Activated T-helper 1 cell treated with anti-CD3 and anti-CD28 coated beads, Interleukin-12 subunit alpha, Interleukin-12 subunit beta, Interleukin-2, Interleukin-4 antibody, amounts not matched to agents 30 ng/mL and 10 ng/mL and 1 ng/mL, durations not matched to agents 14 hours and 24 hours and 36 hours (primary cell): ENCODE measurements around the gene DGKG. TPM values are rescaled to one million over a fixed set of nuclear protein-coding genes. Genes with fewer than 3 reads are reported as not detected.

Experiments used
- DNase-seq: peaks from one replicate; pipeline ENCODE4 v3.0.0; 2021; ENCODE audit warnings: low spot score
- H3K27ac Mint-ChIP-seq: one replicate; pipeline ENCODE4 v1.8.0; 2021; ENCODE audit warnings: mild to moderate bottlenecking, mixed read lengths
- H3K27me3 Mint-ChIP-seq: one replicate; pipeline ENCODE4 v1.8.0; 2022; ENCODE audit warnings: mild to moderate bottlenecking, moderate library complexity, mixed read lengths; ENCODE audit not compliant: insufficient read depth
- H3K36me3 Mint-ChIP-seq: one replicate; pipeline ENCODE4 v1.8.0; 2021; ENCODE audit warnings: low read depth, mixed read lengths
- H3K4me1 Mint-ChIP-seq: one replicate; pipeline ENCODE4 v1.8.0; 2021; ENCODE audit warnings: low read depth, mixed read lengths
- H3K4me3 Mint-ChIP-seq: one replicate; pipeline ENCODE4 v1.8.0; 2021; ENCODE audit warnings: mild to moderate bottlenecking, moderate library complexity, mixed read lengths
- H3K9me3 Mint-ChIP-seq: one replicate; pipeline ENCODE4 v1.8.0; 2021; ENCODE audit warnings: mixed read lengths
- intact Hi-C: fragments of 100-400 bp; cut with micrococcal nuclease; formaldehyde crosslinking; loops from one replicate; pipeline ENCODE4 v1.15.1; 2024
- total RNA-seq: library from RNA; stranded (reverse); gene quantifications from 2 replicates; pipeline ENCODE4 v1.2.3, GENCODE V29; 2022

The DGKG gene
- total RNA-seq, 1 donor from 2014 or later, result 0.26 TPM

DNA sequence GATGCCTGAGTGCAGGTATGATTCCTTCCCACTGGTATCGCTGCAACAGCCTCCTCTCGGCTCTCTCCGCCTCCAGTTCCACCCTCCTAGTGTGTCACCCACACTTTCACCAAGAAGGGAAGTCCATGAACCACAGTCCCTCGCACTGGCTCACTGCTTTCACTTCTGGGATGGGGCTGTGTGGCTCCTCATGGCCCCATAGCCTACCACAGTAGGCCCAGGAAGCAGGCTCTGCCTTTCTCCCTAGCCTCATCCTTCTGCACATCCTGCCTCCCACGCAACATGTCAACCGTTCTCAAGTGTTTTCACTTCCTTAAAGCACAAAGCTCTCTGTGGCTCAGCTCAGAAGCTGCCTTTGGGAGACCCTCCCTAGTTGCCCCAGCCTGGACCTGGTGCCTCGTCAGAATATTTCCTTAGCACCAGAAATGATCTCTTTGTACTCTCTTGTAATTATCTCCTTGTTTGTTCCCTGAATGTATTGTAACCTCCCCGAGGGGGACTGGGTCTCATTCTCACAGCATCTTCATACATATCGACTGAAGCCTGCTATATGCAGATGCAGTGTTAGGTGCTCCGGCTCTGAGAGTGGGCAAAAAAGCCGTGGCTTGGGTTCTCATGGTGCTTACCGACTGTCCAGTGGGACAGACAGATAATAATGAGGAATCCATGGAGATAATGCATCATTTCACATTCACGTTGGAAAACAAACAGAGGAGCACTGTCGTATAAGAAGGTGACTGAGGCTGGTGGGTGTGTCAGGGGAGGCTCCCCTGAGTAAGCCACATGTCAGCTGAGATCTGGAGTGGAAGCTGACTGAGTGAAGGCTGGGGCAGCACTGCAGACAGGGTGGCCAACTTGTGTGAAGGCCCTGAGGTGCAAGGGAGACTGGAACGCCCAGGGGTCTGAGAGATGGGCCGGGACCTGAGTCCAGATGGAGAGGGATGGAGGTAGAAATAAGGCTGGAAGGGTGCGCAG lies 107.1 kb downstream of the DGKG start:
- peak overlapping the region; percentile 49 for H3K27ac Mint-ChIP-seq
- H3K4me3 Mint-ChIP-seq, result peak overlapping the region; percentile 42
- peaks cover 20% of the 10 kb centered on the region for H3K27me3 Mint-ChIP-seq
- peaks cover 27% of the 10 kb centered on the region for H3K4me1 Mint-ChIP-seq
- intact Hi-C loops, result loop anchor here (1.0 to 5.0 kb wide), 3 partner anchors 148 to 1892 kb away; partner anchors contain the start of gene ETV5
- no peaks in the 10 kb centered on the region for H3K36me3 Mint-ChIP-seq
- no peaks in the 10 kb centered on the region for H3K9me3 Mint-ChIP-seq
- peak; percentile 21 for DNase-seq

GRCh38 chr3:186251948-186252619 lies 110.0 kb downstream of the DGKG start:
- intact Hi-C loops, result loop anchor here (5.0 kb wide), 1 partner anchor 1895 kb away; no protein-coding TSS in a partner anchor

GRCh38 chr3:186248850-186249249 lies 113.2 kb downstream of the DGKG start:
- no peaks in the 10 kb centered on the region for H3K9me3 Mint-ChIP-seq
- H3K27ac Mint-ChIP-seq, result no peak overlapping the region
- H3K4me1 Mint-ChIP-seq, result peaks cover 6% of the 10 kb centered on the region
- H3K27me3 Mint-ChIP-seq, result peaks cover 39% of the 10 kb centered on the region
- no peak overlapping the region for H3K4me3 Mint-ChIP-seq
- H3K36me3 Mint-ChIP-seq, result no peaks in the 10 kb centered on the region
- intact Hi-C loops, result no loop called here
- DNase-seq, result no peak

More at GRCh38 chr3:186251948-186252619, 110.0 kb downstream of the DGKG start:
- Mint-ChIP-seq H3K27me3 (peaks cover 34% of the 10 kb centered on the region), H3K9me3 (no peaks in the 10 kb centered on the region), H3K4me1 (peaks cover 23% of the 10 kb centered on the region), H3K36me3 (no peaks in the 10 kb centered on the region), H3K27ac (no peak overlapping the region), H3K4me3 (no peak overlapping the region)
- DNase-seq, result no peak

DNA sequence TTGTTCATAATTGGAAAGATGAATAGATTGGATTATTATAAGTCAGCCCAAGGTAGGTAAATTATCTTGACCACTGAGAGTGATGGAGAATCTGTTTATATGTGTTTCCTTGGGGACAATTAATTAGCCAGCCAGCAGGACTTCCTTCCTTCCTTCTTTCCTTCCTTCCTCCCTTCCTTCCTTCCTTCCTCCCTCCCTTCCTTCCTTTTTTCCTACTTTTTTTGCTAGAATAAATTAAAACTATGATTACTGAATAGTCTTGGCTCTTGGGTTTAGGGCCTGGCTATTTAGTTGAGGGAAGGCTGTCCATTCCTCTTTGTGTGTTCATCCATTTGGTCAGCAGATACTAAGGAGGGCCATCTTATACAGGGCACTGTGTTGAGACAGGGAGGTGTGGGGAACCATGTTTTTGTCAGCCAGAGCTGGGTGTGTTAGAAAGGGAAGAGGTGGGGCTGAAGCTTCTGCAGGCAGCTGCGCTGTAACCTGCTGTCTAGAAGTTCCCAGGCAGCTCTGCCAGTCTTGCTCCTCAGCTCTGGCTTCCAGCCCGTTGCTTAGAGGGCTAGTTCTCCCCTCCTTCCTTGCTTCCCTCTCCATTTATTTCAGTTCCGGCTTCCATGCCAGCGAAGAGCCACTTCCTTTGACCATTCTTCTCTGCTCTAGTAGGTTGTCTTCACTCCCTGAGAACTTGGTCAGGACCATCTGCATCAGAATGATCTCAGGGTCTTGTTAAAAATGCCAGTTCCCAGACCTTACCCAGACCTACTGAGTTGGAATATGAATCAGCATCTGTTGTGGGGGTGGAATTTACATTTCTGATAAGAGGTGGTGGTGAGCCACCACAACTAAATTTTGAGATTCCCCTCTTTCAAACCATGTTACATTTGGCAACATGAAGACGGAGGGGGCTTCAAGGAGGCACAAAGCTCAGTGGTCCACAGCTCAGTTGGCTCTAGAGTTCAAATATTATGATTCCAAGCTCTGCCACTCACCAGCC lies 113.9 kb downstream of the DGKG start:
- no peak for DNase-seq
- Mint-ChIP-seq H3K4me1 (peaks cover 5% of the 10 kb centered on the region), H3K27me3 (peaks cover 36% of the 10 kb centered on the region), H3K27ac (no peak overlapping the region), H3K4me3 (no peak overlapping the region), H3K9me3 (no peaks in the 10 kb centered on the region), H3K36me3 (no peaks in the 10 kb centered on the region)
- intact Hi-C loops, result no loop called here

GRCh38 chr3:186246941-186247340 lies 115.1 kb downstream of the DGKG start:
- H3K36me3 Mint-ChIP-seq, result no peaks in the 10 kb centered on the region
- no peaks in the 10 kb centered on the region for H3K9me3 Mint-ChIP-seq
- no peak overlapping the region for H3K27ac Mint-ChIP-seq
- H3K4me3 Mint-ChIP-seq, result no peak overlapping the region
- H3K4me1 Mint-ChIP-seq, result peaks cover 5% of the 10 kb centered on the region
- peaks cover 29% of the 10 kb centered on the region for H3K27me3 Mint-ChIP-seq
- intact Hi-C loops, result no loop called here
- no peak for DNase-seq

DNA sequence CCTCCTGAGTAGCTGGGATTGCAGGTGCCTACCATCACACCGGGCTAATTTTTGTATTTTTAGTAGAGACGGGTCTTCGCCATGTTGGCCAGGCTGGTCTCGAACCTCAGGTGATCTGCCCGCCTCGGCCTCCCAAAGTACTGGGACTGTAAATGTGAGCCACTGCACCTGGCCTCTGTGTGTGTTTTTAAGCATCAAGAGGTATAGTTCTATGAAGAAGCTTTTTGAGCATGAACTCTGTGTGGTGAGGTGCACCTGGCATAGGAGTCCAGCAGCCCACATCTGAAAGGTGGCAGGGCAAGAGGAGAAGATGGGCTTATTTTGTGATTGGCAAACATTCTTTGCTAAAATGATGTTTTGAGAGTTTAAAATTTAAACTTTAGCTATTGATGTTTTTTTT lies 118.0 kb downstream of the DGKG start:
- intact Hi-C loops, result loop anchor here (5.0 kb wide), 1 partner anchor 137 kb away; the partner anchor contains the start of gene ETV5
- Mint-ChIP-seq H3K27ac (no peak overlapping the region), H3K4me1 (peaks cover 5% of the 10 kb centered on the region), H3K9me3 (no peaks in the 10 kb centered on the region), H3K36me3 (no peaks in the 10 kb centered on the region), H3K27me3 (peaks cover 27% of the 10 kb centered on the region), H3K4me3 (no peak overlapping the region)
- no peak for DNase-seq

DNA sequence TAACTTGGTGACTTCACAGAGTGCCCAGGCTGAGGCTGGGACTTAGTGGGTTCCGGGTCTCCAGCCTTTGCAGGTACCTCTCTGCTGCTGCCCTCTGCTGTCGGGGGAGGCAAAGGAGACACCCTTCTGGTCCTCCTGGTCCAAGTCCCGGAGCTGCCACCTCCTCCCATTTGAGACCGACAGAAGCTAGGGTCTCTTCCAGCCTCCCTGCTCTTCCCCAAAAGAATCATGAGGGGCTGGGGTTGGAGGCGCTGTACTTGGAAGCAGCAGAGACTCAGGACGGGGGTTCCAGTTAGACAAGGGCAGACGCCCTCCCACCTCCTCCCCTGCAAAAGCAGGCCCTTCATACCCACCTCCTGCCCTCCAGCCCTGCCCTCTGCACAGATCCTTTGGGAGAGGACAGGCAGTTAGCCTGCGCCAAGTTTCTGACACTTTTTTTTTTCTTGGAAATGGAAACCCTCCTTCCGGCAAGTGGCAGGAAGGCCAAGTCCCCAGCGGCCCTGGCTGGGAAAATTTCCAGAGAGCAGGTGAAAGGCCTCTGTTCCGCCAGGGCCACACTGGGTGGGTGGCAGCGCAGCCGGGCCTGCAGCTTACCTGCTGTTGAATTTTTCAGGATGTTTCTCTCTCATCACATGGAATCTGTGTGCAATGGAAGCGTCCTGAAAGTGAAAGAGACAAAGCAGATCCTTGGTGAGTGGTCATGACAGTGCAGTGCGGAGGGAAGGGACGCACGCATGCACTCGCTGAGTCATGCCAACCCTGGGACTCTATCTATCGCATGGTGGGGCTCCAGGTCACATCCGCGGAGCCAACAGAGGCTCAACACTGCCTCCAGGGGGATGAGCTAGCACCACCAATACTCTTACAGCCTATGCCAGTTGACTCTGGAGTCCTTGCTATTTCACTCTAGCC lies 119.9 kb downstream of the DGKG start:
- H3K4me3 Mint-ChIP-seq, result peak overlapping the region; percentile 25
- intact Hi-C loops, result loop anchor here (1.0 to 5.0 kb wide), 3 partner anchors 135 to 265 kb away; partner anchors contain the start of gene ETV5
- peaks cover 19% of the 10 kb centered on the region for H3K27me3 Mint-ChIP-seq
- no peaks in the 10 kb centered on the region for H3K4me1 Mint-ChIP-seq
- peak; percentile 30 for DNase-seq
- H3K36me3 Mint-ChIP-seq, result no peaks in the 10 kb centered on the region
- no peak overlapping the region for H3K27ac Mint-ChIP-seq
- H3K9me3 Mint-ChIP-seq, result no peaks in the 10 kb centered on the region

- no peak overlapping the region for H3K4me3 Mint-ChIP-seq
- no peaks in the 10 kb centered on the region for H3K36me3 Mint-ChIP-seq
- no peaks in the 10 kb centered on the region for H3K9me3 Mint-ChIP-seq
- intact Hi-C loops, result no loop called here
- peaks cover 16% of the 10 kb centered on the region for H3K27me3 Mint-ChIP-seq
- no peak overlapping the region for H3K27ac Mint-ChIP-seq
- H3K4me1 Mint-ChIP-seq, result peaks cover 13% of the 10 kb centered on the region
- DNase-seq, result no peak
These were observed 122.7 kb downstream of the DGKG start for GRCh38 chr3:186239321-186239720.

- H3K4me1 Mint-ChIP-seq, result peaks cover 13% of the 10 kb centered on the region
- peaks cover 15% of the 10 kb centered on the region for H3K27me3 Mint-ChIP-seq
- intact Hi-C loops, result no loop called here
- no peak overlapping the region for H3K27ac Mint-ChIP-seq
- DNase-seq, result no peak
- H3K9me3 Mint-ChIP-seq, result no peaks in the 10 kb centered on the region
- no peaks in the 10 kb centered on the region for H3K36me3 Mint-ChIP-seq
- no peak overlapping the region for H3K4me3 Mint-ChIP-seq
These were observed 124.1 kb downstream of the DGKG start for GRCh38 chr3:186237915-186238314.

- intact Hi-C loops, result no loop called here
- Mint-ChIP-seq H3K36me3 (no peaks in the 10 kb centered on the region), H3K9me3 (no peaks in the 10 kb centered on the region), H3K27ac (no peak overlapping the region), H3K4me1 (peaks cover 13% of the 10 kb centered on the region), H3K4me3 (no peak overlapping the region), H3K27me3 (peaks cover 16% of the 10 kb centered on the region)
- DNase-seq, result no peak
These were observed 125.5 kb downstream of the DGKG start for GRCh38 chr3:186236357-186237020.

GRCh38 chr3:186235554-186235953 lies 126.5 kb downstream of the DGKG start:
- peak overlapping the region; percentile 56 for H3K4me3 Mint-ChIP-seq
- H3K36me3 Mint-ChIP-seq, result no peaks in the 10 kb centered on the region
- H3K9me3 Mint-ChIP-seq, result no peaks in the 10 kb centered on the region
- no peak for DNase-seq
- intact Hi-C loops, result no loop called here
- no peak overlapping the region for H3K27ac Mint-ChIP-seq
- H3K27me3 Mint-ChIP-seq, result peaks cover 11% of the 10 kb centered on the region
- peaks cover 13% of the 10 kb centered on the region for H3K4me1 Mint-ChIP-seq
